Upper lobe of left lung (tissue), 6 donors: ENCODE measurements around the gene CHAF1A. TPM values are rescaled to one million over a fixed set of nuclear protein-coding genes. Genes with fewer than 3 reads are reported as not detected.
A peak's percentile ranks its signal among the peaks of the same experiment; 100 is the strongest.

Source experiments
- ATAC-seq, 2 donors: fragments of 200-7000 bp; cut with Tn5 transposase; one replicate each; pipeline ENCODE4 v1.9.1; 2022; ENCODE audit warnings: mild to moderate bottlenecking in 2 of 2, moderate library complexity in 2 of 2; ENCODE audit not compliant: low FRiP score in 2 of 2
- DNase-seq, 2 donors: peaks; one replicate each; pipeline ENCODE4 v3.0.0-alpha.2; 2019 to 2020
- H3K27ac ChIP-seq, 4 donors: fragments of 200-600 bp; sonication (generic); one replicate each; pipeline ENCODE4 v1.5.1; 2016 to 2019
- H3K27me3 ChIP-seq, 4 donors: fragments of 200-600 bp; sonication (generic); one replicate each; pipeline ENCODE4 v1.5.1; 2017 to 2019
- H3K36me3 ChIP-seq, 4 donors: fragments of 200-600 bp; sonication (generic); one replicate each; pipeline ENCODE4 v1.5.1; 2016 to 2019
- H3K4me1 ChIP-seq, 4 donors: fragments of 200-600 bp; sonication (generic); one replicate each; pipeline ENCODE4 v1.5.1; 2018 to 2019
- H3K4me3 ChIP-seq, 4 donors: fragments of 200-600 bp; sonication (generic); one replicate each; pipeline ENCODE4 v1.5.1; 2017 to 2019; ENCODE audit warnings: mild to moderate bottlenecking in 2 of 4, moderate library complexity in 1 of 4
- H3K9me3 ChIP-seq, 4 donors: fragments of 200-600 bp; sonication (generic); one replicate each; pipeline ENCODE4 v1.5.1; 2018 to 2019
- EP300 ChIP-seq, 4 donors: sonication (generic); formaldehyde crosslinking; IDR thresholded peaks; one replicate each; pipeline ENCODE4 v1.5.1; 2017; ENCODE audit warnings: antibody characterized with exemption in 4 of 4, control low read depth in 2 of 4
- POLR2A ChIP-seq, 4 donors: fragments of 450-650 bp; IDR thresholded peaks; one replicate each; pipeline ENCODE4 v1.5.1; 2016 to 2017; ENCODE audit warnings: antibody characterized with exemption in 4 of 4, mild to moderate bottlenecking in 2 of 4
- POLR2AphosphoS5 ChIP-seq, 2 donors: sonication (generic); formaldehyde crosslinking; IDR thresholded peaks; one replicate each; pipeline ENCODE4 v1.5.1; 2017; ENCODE audit warnings: antibody characterized with exemption in 2 of 2
- WGBS, 2 donors: methylation state at CpG; one replicate each; pipeline ENCODE4 v1.1.5; 2017 to 2018; 5-methylcytosine and 5-hydroxymethylcytosine counted together
- total RNA-seq, 6 donors: library from RNA; depleted of rRNA in 4 of 6; stranded (reverse); fragments of >200 nt in 4 of 6; gene quantifications; one replicate each; pipeline versions ENCODE4 v1.1.0 to v1.2.1, GENCODE V29; 2016 to 2021
- TF ChIP-seq, protein P1 (sequence below), 6 experiments: fragments of 450-650 bp in 4 of 6; fragments of 200-600 bp in 2 of 6; sonication (generic) in 2 of 6; IDR thresholded peaks; one replicate each; pipeline ENCODE4 v1.5.1; 2016 to 2019; ENCODE audit warnings: antibody characterized with exemption in 6 of 6
- donor health status: DM: no; HTN: no; CAD: no; lungs with moderate emphysema.
- donor health status: DM: no; HTN: yes; CAD: no; lungs with severe emphysema.

CHAF1A gene
- total RNA-seq, 6 donors from 2014 or later, result 3.3 to 16.8 (median 10.1) TPM

DNA sequence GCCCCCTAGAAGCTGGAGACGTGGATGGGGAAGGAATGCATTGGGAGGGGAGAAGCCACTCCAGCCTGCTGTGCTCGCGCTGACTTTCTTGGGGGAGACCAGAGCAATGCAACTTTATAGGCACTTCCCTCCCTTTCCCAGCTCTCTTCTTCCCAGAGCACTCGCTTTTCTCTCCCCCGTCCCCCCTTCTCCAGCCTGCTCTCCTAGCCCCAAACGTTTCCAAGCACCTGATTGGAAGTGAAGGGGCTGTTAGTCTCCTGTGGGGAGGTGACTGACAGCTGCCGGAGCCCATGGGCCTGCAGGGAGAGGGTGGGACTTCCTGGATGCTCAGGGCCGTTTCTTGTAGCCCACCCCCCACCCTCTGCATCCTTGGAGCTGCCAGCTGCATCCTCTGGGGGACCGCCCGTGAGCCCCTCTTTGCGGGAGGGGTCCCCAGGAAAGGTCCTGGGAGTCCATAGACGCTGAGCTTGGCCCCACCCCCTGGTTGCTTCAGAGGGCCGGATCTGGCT is 72.1 kb downstream of the CHAF1A start:
- Histone ChIP-seq H3K4me3 (peak overlapping the region in 2 of 4 donors; percentile 20 to 76), H3K4me1 (peaks cover 20 to 30% (median 26%) of the 10 kb centered on the region in 4 donors), H3K27me3 (no peaks in the 10 kb centered on the region), H3K9me3 (no peaks in the 10 kb centered on the region), H3K36me3 (peaks cover 0 to 34% (median 25%) of the 10 kb centered on the region in 4 donors), H3K27ac (peak overlapping the region in 2 of 4 donors; percentile 4 to 30)
- WGBS, 2 donors, result 31 to 42% methylated on average over 7 to 10 of the region's 13 CpGs
- TF ChIP-seq POLR2AphosphoS5 (IDR thresholded peaks at IDR 0.05), result no peak
- ATAC-seq (no peak), DNase-seq (no peak)

DNA sequence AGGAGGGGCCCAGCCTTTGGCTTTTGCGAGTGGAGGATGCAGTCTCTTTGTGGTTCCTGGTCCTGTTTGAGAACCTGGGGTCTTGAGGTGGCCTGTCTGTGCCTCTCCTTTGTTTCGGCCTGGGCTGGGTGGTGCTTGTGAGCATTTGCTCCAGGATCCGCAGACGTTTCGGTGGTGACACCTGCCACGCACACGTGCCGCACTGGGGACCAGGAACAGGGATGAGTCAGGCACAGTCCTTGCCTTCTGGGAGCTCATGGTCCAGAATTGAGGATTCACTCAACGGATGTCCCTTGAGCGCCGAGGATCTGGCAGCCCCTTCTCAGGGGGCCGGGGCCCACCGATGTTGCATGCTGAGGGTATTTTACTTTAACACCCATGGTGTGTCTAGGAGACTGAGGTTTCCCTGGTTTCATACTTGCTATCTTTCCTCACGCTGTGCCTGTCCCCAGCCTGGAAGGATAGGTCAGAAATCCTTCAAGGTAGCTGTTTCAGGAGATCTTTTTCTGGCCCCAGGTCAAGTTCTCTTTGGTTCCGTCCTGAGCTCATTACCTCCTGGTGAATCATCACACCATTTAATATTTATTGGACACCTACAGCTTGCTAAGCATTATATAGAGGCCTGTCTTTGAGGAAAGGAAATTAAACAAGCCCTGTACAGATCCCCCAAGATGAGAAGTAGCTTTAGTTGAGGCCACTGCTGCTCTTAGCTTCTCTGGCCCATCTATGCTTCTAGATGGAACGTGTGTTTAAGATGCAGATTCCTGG is 74.8 kb downstream of the CHAF1A start:
- H3K9me3 ChIP-seq, result no peaks in the 10 kb centered on the region
- no peak overlapping the region for H3K4me3 ChIP-seq
- no peak for DNase-seq
- H3K27ac ChIP-seq, result no peak overlapping the region
- no peak for ATAC-seq
- H3K4me1 ChIP-seq, result peaks cover 18 to 25% (median 24%) of the 10 kb centered on the region in 4 donors
- H3K36me3 ChIP-seq, result peaks cover 0 to 42% (median 30%) of the 10 kb centered on the region in 4 donors
- TF ChIP-seq POLR2AphosphoS5 (IDR thresholded peaks at IDR 0.05) (no peak), POLR2A (IDR thresholded peaks at IDR 0.05) (no peak), EP300 (IDR thresholded peaks at IDR 0.05) (no peak)
- TF ChIP-seq, protein P1, sequence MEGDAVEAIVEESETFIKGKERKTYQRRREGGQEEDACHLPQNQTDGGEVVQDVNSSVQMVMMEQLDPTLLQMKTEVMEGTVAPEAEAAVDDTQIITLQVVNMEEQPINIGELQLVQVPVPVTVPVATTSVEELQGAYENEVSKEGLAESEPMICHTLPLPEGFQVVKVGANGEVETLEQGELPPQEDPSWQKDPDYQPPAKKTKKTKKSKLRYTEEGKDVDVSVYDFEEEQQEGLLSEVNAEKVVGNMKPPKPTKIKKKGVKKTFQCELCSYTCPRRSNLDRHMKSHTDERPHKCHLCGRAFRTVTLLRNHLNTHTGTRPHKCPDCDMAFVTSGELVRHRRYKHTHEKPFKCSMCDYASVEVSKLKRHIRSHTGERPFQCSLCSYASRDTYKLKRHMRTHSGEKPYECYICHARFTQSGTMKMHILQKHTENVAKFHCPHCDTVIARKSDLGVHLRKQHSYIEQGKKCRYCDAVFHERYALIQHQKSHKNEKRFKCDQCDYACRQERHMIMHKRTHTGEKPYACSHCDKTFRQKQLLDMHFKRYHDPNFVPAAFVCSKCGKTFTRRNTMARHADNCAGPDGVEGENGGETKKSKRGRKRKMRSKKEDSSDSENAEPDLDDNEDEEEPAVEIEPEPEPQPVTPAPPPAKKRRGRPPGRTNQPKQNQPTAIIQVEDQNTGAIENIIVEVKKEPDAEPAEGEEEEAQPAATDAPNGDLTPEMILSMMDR (IDR thresholded peaks at IDR 0.05), result no peak
- H3K27me3 ChIP-seq, result no peaks in the 10 kb centered on the region
- 89 to 98% methylated on average over 7 to 16 of the region's 16 CpGs for WGBS, 2 donors

DNA sequence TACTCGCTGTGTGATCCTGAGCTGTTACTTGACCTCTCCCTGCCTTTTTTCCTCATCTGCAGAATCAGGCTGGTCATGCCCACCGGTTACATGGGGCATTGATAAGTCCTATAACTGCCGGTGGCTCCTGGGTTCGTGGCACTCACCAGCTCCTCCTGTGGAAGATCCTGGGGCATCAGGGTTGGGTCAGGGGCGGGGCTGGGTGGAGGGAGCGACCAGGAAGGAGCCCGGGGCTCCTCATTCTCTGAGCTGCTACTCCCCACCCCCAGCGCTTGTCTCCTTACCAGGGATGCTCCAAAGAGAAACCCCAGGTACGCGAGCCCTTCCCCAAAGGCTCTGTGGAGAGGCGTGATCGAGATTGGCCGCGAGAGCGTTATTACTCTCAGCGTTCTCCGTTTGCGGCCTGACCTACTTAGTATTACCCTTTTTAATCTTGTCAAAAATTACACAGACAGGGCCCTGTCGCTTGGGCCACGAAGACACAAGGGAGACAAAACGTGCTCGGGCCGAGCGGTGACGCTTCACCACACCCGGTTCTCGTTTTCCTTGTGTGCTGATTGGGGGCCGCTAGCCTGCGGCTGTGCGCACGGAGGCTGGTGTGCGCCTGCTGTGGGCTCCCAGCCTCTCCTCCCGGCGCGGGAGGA is 80.4 kb downstream of the CHAF1A start:
- DNase-seq (no peak), ATAC-seq (no peak)
- 90 to 95% methylated on average over 27 to 35 of the region's 35 CpGs for WGBS, 2 donors
- Histone ChIP-seq H3K9me3 (no peaks in the 10 kb centered on the region), H3K4me3 (no peak overlapping the region), H3K27ac (no peak overlapping the region), H3K27me3 (no peaks in the 10 kb centered on the region), H3K36me3 (peaks cover 2 to 51% (median 25%) of the 10 kb centered on the region in 4 donors), H3K4me1 (no peaks in the 10 kb centered on the region)
- no peak for TF ChIP-seq POLR2A (IDR thresholded peaks at IDR 0.05)
- TF ChIP-seq, protein P1 (IDR thresholded peaks at IDR 0.05), result no peak
- no peak for TF ChIP-seq POLR2AphosphoS5 (IDR thresholded peaks at IDR 0.05)
- TF ChIP-seq EP300 (IDR thresholded peaks at IDR 0.05), result no peak

DNA sequence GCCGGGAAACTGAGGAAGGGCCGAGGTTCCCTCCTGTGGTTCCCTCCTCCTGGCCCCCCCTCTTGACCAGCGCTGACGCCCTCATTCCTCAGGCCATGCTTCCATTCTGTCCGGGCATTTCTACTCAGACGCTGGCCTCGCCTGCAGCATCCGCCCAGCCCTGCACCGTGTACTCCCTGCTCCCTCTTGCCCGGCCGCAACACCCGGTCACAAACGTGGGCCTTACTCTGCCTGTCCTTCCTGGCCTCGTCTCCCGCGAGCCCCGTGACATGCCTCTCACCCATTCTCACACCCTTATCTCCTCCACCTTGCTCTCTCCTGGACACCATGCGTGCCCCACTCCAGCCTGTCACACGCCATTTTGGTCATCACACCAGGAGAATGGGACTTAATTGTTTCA is 80.9 kb downstream of the CHAF1A start:
- no peak overlapping the region for H3K27ac ChIP-seq
- WGBS, 2 donors, result 92 to 95% methylated on average over 17 of the region's 19 CpGs
- H3K9me3 ChIP-seq, result no peaks in the 10 kb centered on the region
- no peaks in the 10 kb centered on the region for H3K27me3 ChIP-seq
- H3K4me1 ChIP-seq, result no peaks in the 10 kb centered on the region
- peaks cover 2 to 53% (median 24%) of the 10 kb centered on the region in 4 donors for H3K36me3 ChIP-seq
- no peak overlapping the region for H3K4me3 ChIP-seq
- TF ChIP-seq EP300 (IDR thresholded peaks at IDR 0.05) (no peak), POLR2AphosphoS5 (IDR thresholded peaks at IDR 0.05) (no peak), POLR2A (IDR thresholded peaks at IDR 0.05) (no peak)
- TF ChIP-seq, protein P1 (IDR thresholded peaks at IDR 0.05), result no peak
- DNase-seq, result no peak
- peak in 1 of 2 donors; percentile 30 for ATAC-seq

DNA sequence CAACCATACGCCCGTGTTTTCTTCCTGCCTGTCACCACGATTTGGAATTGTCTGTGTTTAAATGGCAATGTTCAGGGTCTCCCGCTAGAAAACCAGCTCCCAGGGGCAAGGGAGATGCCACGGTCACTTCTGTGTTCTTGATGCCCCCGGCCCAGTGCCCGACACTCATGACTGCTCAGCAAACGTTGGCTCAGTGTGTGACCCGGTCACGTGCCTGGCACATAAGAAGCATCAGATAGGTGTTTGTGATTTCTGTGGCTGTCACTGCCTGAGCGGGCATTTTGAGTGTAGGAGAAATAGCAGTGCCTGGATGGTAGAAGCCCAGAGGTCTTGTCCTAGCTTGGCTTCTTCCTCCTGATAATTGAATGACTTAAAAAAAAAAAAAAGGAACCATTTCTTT is 85.1 kb downstream of the CHAF1A start:
- ATAC-seq (no peak), DNase-seq (no peak)
- H3K4me1 ChIP-seq, result no peaks in the 10 kb centered on the region
- H3K36me3 ChIP-seq, result peaks cover 9 to 71% (median 42%) of the 10 kb centered on the region in 4 donors
- WGBS, 2 donors, result 85 to 87% methylated on average over 11 of the region's 11 CpGs
- no peak overlapping the region for H3K4me3 ChIP-seq
- H3K27ac ChIP-seq, result no peak overlapping the region
- H3K27me3 ChIP-seq, result no peaks in the 10 kb centered on the region
- H3K9me3 ChIP-seq, result no peaks in the 10 kb centered on the region
- no peak for TF ChIP-seq POLR2AphosphoS5 (IDR thresholded peaks at IDR 0.05)
- TF ChIP-seq POLR2A (IDR thresholded peaks at IDR 0.05), result no peak
- TF ChIP-seq, protein P1 (IDR thresholded peaks at IDR 0.05), result no peak
- TF ChIP-seq EP300 (IDR thresholded peaks at IDR 0.05), result no peak
